Fibroblast of mammary gland (primary cell): ENCODE results near the gene RIPOR2.

Experiments
- DNase-seq: peaks from one replicate; pipeline ENCODE4 v3.0.0-alpha.2; 2010; ENCODE audit warnings: low read depth
- H3K4me3 ChIP-seq: 2 replicates; pipeline ENCODE4 v1.5.1; 2011; ENCODE audit warnings: low read depth, mild to moderate bottlenecking, low read length, moderate library complexity; ENCODE audit not compliant: control insufficient read depth
- TF ChIP-seq, protein P1 (sequence below): conservative IDR thresholded peaks from 2 replicates; pipeline ENCODE4 v1.5.1; 2011; ENCODE audit warnings: low read depth, low read length, inconsistent platforms; ENCODE audit not compliant: control insufficient read depth, insufficient read depth

The RIPOR2 gene

DNA sequence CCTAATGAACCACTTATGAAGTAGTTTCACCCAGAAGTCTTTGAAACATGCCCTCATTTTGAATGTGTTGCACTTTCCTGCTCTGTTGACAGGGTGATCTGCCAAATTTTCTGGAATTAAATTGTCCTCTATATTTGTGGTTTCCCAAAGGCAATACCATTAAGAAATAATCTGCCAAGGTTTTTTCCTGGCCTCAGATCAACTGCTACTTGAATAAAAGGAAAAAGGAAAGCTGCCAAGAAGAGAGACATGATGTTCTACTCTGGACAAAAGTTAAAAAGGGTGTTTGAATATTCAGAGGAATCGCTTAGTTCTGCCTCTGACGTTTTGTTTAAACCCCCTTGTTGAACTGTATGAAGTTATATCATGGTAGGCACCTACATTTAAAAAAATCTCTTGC, 99.7 kb downstream of the RIPOR2 start:
- TF ChIP-seq, protein P1, sequence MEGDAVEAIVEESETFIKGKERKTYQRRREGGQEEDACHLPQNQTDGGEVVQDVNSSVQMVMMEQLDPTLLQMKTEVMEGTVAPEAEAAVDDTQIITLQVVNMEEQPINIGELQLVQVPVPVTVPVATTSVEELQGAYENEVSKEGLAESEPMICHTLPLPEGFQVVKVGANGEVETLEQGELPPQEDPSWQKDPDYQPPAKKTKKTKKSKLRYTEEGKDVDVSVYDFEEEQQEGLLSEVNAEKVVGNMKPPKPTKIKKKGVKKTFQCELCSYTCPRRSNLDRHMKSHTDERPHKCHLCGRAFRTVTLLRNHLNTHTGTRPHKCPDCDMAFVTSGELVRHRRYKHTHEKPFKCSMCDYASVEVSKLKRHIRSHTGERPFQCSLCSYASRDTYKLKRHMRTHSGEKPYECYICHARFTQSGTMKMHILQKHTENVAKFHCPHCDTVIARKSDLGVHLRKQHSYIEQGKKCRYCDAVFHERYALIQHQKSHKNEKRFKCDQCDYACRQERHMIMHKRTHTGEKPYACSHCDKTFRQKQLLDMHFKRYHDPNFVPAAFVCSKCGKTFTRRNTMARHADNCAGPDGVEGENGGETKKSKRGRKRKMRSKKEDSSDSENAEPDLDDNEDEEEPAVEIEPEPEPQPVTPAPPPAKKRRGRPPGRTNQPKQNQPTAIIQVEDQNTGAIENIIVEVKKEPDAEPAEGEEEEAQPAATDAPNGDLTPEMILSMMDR: no peak
- peak; percentile 25 for DNase-seq
- H3K4me3 ChIP-seq: no peak overlapping the region

GRCh38 chr6:24833711-24834386, 101.9 kb downstream of the RIPOR2 start:
- TF ChIP-seq, protein P1: no peak
- H3K4me3 ChIP-seq: no peak overlapping the region
- DNase-seq: no peak

- no peak for DNase-seq
- TF ChIP-seq, protein P1: no peak
- H3K4me3 ChIP-seq: no peak overlapping the region
Observed at GRCh38 chr6:24832794-24833193, 103.0 kb downstream of the RIPOR2 start.

- TF ChIP-seq, protein P1: no peak
- H3K4me3 ChIP-seq: no peak overlapping the region
- peak; percentile 74 for DNase-seq
Observed at GRCh38 chr6:24831771-24832716, 103.7 kb downstream of the RIPOR2 start.

DNA sequence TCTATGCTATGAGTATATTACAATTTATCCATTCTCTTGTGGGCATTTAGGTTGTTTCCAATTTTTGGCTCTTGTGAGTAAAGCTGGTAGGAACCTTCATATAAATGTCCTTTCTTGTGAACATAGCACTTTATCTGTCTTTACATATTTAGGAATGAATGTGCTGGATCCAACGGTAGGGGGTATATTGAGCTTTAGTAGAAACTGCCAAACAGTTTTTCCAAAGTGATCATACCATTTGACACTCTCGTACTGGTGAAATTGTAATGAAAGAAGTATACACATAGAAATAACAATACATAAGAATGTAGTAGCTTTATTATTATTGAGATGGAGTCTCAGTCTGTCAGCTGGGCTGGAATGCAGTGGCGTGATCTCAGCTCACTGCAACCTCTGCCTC, 106.1 kb downstream of the RIPOR2 start:
- H3K4me3 ChIP-seq: no peak overlapping the region
- DNase-seq: no peak
- TF ChIP-seq, protein P1: no peak

DNA sequence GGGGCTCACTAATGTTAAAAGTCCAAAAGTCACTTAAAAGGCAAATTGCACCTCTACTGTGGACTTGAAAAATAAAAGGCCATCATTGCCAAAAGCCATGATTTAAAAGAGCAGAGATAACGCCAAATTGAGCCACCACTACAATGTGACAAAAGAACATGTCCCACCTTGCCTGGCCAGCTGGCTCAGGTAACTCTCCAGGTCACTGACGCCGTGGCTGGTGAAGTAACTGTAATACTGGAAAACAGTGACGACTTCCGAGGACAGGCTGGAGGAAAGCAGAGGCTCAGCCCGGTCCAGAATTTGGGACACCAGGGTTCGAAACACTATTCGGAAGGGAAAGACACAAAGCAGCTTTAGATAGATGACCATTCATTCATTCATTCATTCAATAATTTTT, 107.8 kb downstream of the RIPOR2 start:
- H3K4me3 ChIP-seq: no peak overlapping the region
- TF ChIP-seq, protein P1: no peak
- DNase-seq: no peak
